ENCODE results near the gene RAB7A.

DNA sequence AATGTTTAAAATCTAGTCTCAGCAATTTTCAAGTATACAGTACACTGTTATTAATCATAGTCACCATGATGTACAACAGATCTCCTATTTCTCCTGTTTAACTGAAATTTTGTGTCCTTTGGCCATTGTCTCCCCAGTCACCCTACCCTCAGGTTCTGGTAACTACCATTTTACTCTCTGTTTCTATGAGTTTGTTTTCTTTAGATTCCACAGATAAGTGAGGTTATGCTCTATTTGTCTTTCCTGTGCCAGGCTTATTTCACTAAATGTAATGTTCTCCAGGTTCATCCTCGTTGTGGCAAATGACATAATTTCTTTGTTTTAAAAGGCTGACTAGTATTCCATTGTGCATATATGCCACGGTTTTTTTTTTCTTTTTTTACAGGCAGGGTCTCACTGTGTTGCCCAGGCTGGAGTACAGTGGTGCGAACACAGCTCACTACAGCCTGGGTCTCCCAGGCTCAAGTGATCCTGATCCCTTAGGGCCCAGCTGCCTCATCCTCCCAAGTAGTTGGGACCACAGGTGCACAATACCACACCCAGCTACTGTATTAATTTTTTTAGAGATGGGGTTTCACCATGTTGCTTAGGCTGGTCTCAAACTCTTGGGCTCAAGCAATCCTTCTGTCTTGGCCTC lies 50.0 kb downstream of the RAB7A start:
- TF ChIP-seq, protein P1, sequence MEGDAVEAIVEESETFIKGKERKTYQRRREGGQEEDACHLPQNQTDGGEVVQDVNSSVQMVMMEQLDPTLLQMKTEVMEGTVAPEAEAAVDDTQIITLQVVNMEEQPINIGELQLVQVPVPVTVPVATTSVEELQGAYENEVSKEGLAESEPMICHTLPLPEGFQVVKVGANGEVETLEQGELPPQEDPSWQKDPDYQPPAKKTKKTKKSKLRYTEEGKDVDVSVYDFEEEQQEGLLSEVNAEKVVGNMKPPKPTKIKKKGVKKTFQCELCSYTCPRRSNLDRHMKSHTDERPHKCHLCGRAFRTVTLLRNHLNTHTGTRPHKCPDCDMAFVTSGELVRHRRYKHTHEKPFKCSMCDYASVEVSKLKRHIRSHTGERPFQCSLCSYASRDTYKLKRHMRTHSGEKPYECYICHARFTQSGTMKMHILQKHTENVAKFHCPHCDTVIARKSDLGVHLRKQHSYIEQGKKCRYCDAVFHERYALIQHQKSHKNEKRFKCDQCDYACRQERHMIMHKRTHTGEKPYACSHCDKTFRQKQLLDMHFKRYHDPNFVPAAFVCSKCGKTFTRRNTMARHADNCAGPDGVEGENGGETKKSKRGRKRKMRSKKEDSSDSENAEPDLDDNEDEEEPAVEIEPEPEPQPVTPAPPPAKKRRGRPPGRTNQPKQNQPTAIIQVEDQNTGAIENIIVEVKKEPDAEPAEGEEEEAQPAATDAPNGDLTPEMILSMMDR (IDR thresholded peaks at IDR 0.05) = no peak
- TF ChIP-seq POLR2A (IDR thresholded peaks at IDR 0.05) = no peak
